Mucosa of stomach (tissue), 1 donor: ENCODE data around the gene DMXL2.

ENCODE experiments used
- H3K27me3 ChIP-seq: one replicate; pipeline ENCODE4 v1.7.0; 2013; ENCODE audit warnings: mild to moderate bottlenecking, low read length; ENCODE audit not compliant: control insufficient read depth, insufficient read depth
- H3K36me3 ChIP-seq: one replicate; pipeline ENCODE4 v1.7.0; 2013; ENCODE audit warnings: low read length; ENCODE audit not compliant: control insufficient read depth, insufficient read depth
- H3K4me1 ChIP-seq: one replicate; pipeline ENCODE4 v1.7.0; 2013; ENCODE audit warnings: mild to moderate bottlenecking, low read length; ENCODE audit not compliant: control insufficient read depth, insufficient read depth
- H3K4me3 ChIP-seq: one replicate; pipeline ENCODE4 v1.7.0; 2013; ENCODE audit warnings: low read length
- H3K9ac ChIP-seq: one replicate; pipeline ENCODE4 v1.7.0; 2013; ENCODE audit warnings: mild to moderate bottlenecking, low read length, moderate library complexity
- H3K9me3 ChIP-seq: one replicate; pipeline ENCODE4 v1.7.0; 2013; ENCODE audit warnings: mild to moderate bottlenecking, low read length, moderate library complexity; ENCODE audit not compliant: control insufficient read depth
- donor health status: Pancreatic carcinoma.

DMXL2 gene

DNA sequence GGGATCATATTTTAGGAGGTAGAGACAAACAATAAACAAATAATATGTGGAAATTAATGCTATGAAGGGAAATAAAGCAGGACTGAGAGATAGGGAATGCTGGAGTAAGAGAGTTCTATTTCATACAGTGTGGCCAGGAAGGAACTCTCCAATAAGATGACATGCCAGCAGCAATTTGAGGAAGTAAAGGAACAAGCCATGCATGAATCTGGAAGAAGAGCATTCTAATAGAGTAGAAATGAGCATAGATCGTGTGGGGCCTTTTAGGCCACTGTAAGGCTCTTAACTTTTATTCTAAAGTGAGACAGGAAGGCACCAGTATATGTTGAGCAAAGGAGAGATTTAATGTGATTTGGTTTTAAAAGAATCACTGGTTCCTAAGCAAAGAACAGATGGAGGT is 126.3 kb downstream of the DMXL2 start:
- H3K9ac ChIP-seq, result no peak overlapping the region
- no peaks in the 10 kb centered on the region for H3K27me3 ChIP-seq
- no peaks in the 10 kb centered on the region for H3K9me3 ChIP-seq
- H3K4me1 ChIP-seq, result peaks cover 6% of the 10 kb centered on the region
- H3K36me3 ChIP-seq, result no peaks in the 10 kb centered on the region
- no peak overlapping the region for H3K4me3 ChIP-seq

DNA sequence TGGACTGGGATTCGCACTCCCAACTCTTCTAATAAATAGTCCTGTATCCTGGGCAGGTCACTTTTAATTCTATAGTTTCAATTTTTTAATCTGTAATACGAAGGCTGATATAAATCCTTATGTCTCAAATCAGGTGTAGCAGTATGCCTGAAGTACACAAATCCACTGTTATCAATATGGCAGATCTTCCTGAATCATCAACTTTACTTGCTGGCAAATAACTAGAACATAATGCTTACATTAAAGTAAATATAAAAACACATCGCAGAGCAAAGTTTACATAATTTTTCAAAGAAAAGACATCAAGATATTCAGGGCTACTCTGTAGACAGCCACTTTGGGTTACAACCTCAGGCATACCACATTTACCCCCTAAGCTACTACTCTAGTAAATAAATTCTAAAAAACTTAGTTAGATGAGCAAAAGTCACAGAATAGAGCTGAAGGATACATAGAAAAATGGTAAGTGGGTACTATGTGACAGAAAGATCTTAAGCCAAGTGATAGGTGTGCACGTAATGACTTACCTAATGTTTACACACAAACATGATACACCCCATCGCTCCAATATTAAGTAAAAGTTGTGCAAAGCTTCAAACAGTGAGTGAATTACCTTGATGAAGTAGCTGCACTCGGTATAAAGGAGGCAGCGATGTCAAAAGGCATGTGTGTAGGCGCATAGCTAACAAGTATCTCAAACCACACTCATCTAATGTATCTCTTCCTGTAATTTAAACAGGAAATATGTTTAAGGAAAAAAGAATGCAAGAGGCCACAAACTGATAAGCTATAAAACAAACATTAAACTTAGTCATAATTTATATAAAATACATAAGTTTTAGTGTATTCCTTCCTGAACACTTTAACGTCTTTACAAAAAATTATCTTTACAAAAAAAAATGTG is 127.9 kb downstream of the DMXL2 start:
- Histone ChIP-seq H3K9me3 (no peaks in the 10 kb centered on the region), H3K27me3 (no peaks in the 10 kb centered on the region), H3K9ac (no peak overlapping the region), H3K36me3 (no peaks in the 10 kb centered on the region), H3K4me1 (peaks cover 6% of the 10 kb centered on the region), H3K4me3 (no peak overlapping the region)

DNA sequence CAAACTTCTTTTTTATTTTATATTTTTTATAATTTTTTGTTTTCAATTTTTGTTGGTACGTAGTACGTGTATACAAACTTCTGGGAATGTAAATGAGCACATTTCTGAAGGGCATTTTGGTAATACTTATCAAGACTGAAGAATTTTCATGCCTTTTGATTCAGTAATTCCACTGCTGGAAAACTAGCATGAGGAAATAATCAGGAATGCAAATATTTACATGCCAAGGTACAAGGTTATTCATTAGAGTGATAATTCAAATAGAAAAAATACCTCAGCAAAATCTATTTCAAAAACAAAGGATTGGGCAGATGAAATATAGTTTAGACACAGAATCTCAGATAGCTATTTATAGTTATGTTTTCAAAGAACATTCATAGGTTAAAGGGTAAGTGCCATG is 128.7 kb downstream of the DMXL2 start:
- Histone ChIP-seq H3K9me3 (no peaks in the 10 kb centered on the region), H3K27me3 (no peaks in the 10 kb centered on the region), H3K4me3 (no peak overlapping the region), H3K9ac (no peak overlapping the region), H3K4me1 (peaks cover 6% of the 10 kb centered on the region), H3K36me3 (no peaks in the 10 kb centered on the region)

DNA sequence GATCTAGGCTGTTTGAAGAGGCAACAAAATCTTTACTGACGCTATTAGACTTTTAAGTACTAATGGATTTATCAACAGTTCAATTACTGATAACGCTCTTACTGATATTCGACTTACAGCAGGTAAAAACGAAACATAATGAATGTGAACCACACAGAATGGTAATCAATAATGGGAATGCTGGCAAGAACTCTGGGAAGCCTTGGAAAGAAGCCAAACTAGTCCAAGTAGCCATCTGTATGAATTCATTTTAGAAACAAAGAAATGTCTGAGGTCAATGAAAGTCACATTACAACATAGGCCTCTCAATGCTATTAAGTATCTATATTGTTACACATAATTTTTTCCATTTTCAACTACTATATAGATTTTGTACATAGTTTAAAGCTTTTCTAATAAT is 130.0 kb downstream of the DMXL2 start:
- Histone ChIP-seq H3K4me3 (no peak overlapping the region), H3K9ac (no peak overlapping the region), H3K27me3 (no peaks in the 10 kb centered on the region), H3K9me3 (no peaks in the 10 kb centered on the region), H3K4me1 (peaks cover 6% of the 10 kb centered on the region), H3K36me3 (no peaks in the 10 kb centered on the region)

DNA sequence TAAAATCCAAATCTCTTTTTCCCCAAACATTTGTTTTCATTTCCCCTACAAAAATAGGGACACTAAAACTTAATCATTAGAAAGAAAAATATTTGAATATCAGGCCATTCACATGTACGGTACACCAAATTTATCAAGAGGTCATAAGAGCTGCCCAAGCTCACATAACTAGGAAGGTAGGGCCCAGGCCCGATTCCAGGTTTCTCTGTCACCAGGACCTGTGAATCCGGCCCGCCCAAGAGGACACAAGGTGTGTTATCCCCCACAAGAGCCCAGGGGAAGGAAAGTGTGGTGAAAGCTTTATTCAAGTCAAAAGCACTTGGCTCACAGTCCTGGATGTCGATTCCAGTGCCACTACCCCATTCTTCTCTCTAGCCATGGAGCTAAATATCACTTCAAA is 130.6 kb downstream of the DMXL2 start:
- H3K27me3 ChIP-seq, result no peaks in the 10 kb centered on the region
- H3K4me3 ChIP-seq, result no peak overlapping the region
- H3K36me3 ChIP-seq, result no peaks in the 10 kb centered on the region
- no peaks in the 10 kb centered on the region for H3K9me3 ChIP-seq
- peaks cover 6% of the 10 kb centered on the region for H3K4me1 ChIP-seq
- H3K9ac ChIP-seq, result no peak overlapping the region

DNA sequence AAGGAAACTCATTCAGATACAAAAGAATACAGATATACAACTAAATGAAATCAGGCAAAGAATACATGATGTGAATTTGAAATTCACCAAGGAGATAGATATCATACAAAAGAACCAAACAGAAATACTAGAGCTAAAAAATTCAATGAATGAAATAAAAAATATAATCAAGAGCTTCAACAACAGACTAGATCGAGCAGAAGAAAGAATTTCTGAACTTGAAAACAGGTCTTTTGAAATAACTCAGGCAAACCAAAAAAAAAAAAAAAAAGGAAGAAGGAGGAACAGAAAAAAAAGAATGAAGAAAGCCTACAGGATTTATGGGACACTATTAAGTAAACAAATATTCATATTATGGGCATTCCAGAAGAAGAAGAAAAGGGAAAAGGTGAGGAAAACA is 137.8 kb downstream of the DMXL2 start:
- H3K27me3 ChIP-seq, result no peaks in the 10 kb centered on the region
- H3K4me3 ChIP-seq, result no peak overlapping the region
- H3K9me3 ChIP-seq, result no peaks in the 10 kb centered on the region
- no peaks in the 10 kb centered on the region for H3K4me1 ChIP-seq
- H3K36me3 ChIP-seq, result no peaks in the 10 kb centered on the region
- no peak overlapping the region for H3K9ac ChIP-seq

DNA sequence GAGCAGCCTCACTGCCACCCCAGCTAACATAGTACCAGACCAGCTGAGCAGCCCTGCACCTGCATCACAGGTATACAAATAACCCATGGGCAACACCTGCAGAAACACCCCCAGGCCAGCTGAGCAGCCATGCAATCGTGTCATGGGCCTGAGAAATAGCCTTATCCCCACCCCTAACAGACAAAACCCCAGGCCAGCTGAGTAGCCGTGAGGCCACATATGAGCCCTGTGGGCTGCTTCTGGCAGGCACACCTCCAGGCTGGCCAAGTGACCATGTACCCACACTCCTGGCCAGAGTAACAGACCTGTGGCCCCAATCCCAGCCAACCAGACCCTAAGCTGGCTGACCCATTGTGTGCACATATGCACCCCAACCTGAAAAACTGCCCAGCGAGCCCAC is 138.6 kb downstream of the DMXL2 start:
- no peaks in the 10 kb centered on the region for H3K9me3 ChIP-seq
- no peaks in the 10 kb centered on the region for H3K36me3 ChIP-seq
- no peak overlapping the region for H3K4me3 ChIP-seq
- no peaks in the 10 kb centered on the region for H3K27me3 ChIP-seq
- H3K4me1 ChIP-seq, result no peaks in the 10 kb centered on the region
- H3K9ac ChIP-seq, result no peak overlapping the region

DNA sequence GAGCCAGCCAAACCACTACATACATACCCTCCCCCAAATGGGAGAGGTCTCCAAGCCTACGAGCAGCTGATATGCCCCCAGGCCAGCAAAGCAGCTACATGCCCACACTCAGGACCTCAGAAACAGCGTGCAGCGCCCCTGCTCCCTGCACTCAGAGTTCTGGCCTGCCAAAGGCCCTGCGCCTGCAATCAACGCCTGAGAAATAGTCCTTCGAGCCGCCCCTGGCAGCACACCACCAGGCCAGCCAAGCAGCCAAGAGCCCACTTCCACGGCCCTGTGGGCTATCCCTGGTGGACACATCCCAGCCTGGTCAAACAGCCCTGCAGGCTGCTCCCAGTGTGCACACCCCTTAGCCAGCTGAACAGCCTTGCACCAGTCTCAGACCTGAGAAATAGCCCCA is 139.1 kb downstream of the DMXL2 start:
- no peaks in the 10 kb centered on the region for H3K36me3 ChIP-seq

DNA sequence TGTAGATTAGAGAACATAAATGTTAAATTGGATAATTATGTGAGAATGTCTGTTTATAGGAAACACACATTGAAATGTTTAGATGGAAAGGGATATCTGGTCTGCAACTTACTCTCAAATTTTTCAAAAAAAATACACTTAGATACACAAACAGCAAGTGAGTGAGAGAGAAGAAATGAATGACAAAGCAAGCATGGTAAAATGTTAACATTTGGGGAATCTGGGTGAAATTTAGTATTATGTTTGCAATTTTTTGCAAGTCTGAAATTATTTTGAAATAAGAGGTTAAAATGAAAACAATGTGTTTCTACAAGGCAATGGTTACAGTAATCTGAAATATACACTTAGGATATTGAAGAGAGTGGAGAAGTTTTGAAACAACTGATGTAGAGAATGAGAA is 146.8 kb downstream of the DMXL2 start:
- H3K9ac ChIP-seq, result no peak overlapping the region
- H3K27me3 ChIP-seq, result no peaks in the 10 kb centered on the region
- H3K4me3 ChIP-seq, result no peak overlapping the region
- no peaks in the 10 kb centered on the region for H3K9me3 ChIP-seq
- no peaks in the 10 kb centered on the region for H3K4me1 ChIP-seq
- no peaks in the 10 kb centered on the region for H3K36me3 ChIP-seq

More for the DNA sequence above, 139.1 kb downstream of the DMXL2 start:
- H3K4me1 ChIP-seq, result no peaks in the 10 kb centered on the region
- H3K9me3 ChIP-seq, result no peaks in the 10 kb centered on the region
- H3K4me3 ChIP-seq, result no peak overlapping the region
- no peak overlapping the region for H3K9ac ChIP-seq
- H3K27me3 ChIP-seq, result no peaks in the 10 kb centered on the region

DNA sequence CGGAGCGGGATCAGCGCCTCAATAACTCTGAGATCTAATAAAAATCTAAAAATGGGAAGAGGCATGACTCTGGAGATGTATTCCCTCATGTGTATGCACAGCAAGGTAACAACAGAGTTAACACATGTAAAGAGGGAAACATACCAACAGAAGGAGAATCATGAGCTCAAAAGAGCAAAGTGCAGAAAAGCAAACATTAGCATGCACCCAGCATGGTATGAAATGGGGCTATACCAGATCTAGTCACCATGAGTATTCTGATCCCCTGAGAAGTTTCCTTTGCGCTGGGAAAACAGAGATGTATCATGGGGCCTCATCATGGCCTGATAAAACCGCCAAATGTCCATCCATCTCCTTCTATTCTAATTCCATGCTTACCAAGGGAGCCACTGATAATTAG is 152.1 kb downstream of the DMXL2 start:
- no peak overlapping the region for H3K9ac ChIP-seq
- no peaks in the 10 kb centered on the region for H3K27me3 ChIP-seq
- no peak overlapping the region for H3K4me3 ChIP-seq
- no peaks in the 10 kb centered on the region for H3K36me3 ChIP-seq
- no peaks in the 10 kb centered on the region for H3K9me3 ChIP-seq
- no peaks in the 10 kb centered on the region for H3K4me1 ChIP-seq

DNA sequence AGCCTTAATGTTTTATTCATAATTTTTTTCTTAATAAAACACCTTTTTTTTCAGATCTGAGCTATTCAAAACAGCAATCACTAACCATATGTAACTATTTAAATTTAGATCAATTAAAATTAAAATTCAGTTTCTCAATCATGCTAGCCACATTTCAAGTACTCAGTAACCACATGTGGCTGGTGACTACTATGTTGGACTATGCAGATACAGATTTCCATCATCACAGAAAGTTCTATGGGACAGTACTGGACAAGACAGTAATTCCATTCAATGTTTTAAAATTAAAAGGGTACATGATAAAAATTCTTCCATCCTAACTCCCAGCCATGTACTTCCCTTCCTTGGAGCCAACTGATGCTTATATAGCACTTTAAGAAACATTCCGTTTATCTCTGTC is 161.8 kb downstream of the DMXL2 start:
- no peak overlapping the region for H3K4me3 ChIP-seq
- H3K9ac ChIP-seq, result no peak overlapping the region
- H3K27me3 ChIP-seq, result no peaks in the 10 kb centered on the region
- H3K4me1 ChIP-seq, result no peaks in the 10 kb centered on the region
- H3K9me3 ChIP-seq, result no peaks in the 10 kb centered on the region
- H3K36me3 ChIP-seq, result no peaks in the 10 kb centered on the region

DNA sequence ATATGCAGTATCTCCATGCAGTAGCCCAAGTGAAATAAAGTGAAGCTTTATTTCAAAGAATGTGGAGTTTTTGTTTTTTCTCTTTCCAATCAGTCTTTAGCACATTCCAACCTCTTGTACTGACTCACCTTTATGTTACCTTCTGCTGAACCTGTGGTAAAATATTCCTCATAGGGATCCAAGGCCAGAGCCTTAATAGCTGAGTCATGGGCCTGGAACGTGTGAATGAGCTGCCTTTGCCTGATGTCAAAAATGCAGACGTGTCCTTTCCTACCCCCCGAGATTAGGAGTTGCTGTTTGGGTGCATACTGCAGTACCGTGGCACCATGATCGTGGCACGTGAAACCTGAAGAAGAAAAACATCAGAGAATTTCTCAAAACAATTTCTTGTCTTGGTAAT is 172.6 kb downstream of the DMXL2 start:
- Histone ChIP-seq H3K27me3 (no peaks in the 10 kb centered on the region), H3K4me3 (no peak overlapping the region), H3K9me3 (no peaks in the 10 kb centered on the region), H3K9ac (no peak overlapping the region), H3K36me3 (no peaks in the 10 kb centered on the region), H3K4me1 (no peaks in the 10 kb centered on the region)
